Measurements from ENCODE around the gene SHPK.
A peak's percentile ranks its signal among the peaks of the same experiment; 100 is the strongest.

SHPK gene

GRCh38 chr17:3626831-3627768, 8.9 kb downstream of the SHPK start:
- no peak for DNase-seq

- DNase-seq = no peak
These were observed 13.0 kb downstream of the SHPK start for GRCh38 chr17:3622977-3623594.

- DNase-seq = no peak
These were observed 14.8 kb downstream of the SHPK start for GRCh38 chr17:3621146-3621720.

GRCh38 chr17:3615160-3615870, 20.7 kb downstream of the SHPK start:
- DNase-seq = no peak

GRCh38 chr17:3613124-3613523, 22.9 kb downstream of the SHPK start:
- DNase-seq = no peak

- no peak for DNase-seq
These were observed 25.5 kb downstream of the SHPK start for GRCh38 chr17:3610523-3610922.

- no peak for DNase-seq
These were observed 26.4 kb downstream of the SHPK start for GRCh38 chr17:3609689-3610088.

- no peak for DNase-seq
These were observed 32.2 kb downstream of the SHPK start for GRCh38 chr17:3603870-3604259.

- DNase-seq = no peak
These were observed 32.8 kb downstream of the SHPK start for GRCh38 chr17:3603119-3603869.

GRCh38 chr17:3602499-3602898, 33.6 kb downstream of the SHPK start:
- DNase-seq = no peak

GRCh38 chr17:3600529-3601205, 35.4 kb downstream of the SHPK start:
- DNase-seq = no peak

GRCh38 chr17:3598078-3598477, 38.0 kb downstream of the SHPK start:
- no peak for DNase-seq

- no peak for DNase-seq
These were observed 39.1 kb downstream of the SHPK start for GRCh38 chr17:3596804-3597464.

GRCh38 chr17:3594976-3595375, 41.1 kb downstream of the SHPK start:
- no peak for DNase-seq

GRCh38 chr17:3594051-3594800, 41.8 kb downstream of the SHPK start:
- DNase-seq = peak; percentile 18 to 34

- DNase-seq = no peak
These were observed 42.7 kb downstream of the SHPK start for GRCh38 chr17:3593384-3593783.

- no peak for DNase-seq
These were observed 43.7 kb downstream of the SHPK start for GRCh38 chr17:3592216-3592860.

GRCh38 chr17:3590768-3591167, 45.3 kb downstream of the SHPK start:
- no peak for DNase-seq

- no peak for DNase-seq
These were observed 45.8 kb downstream of the SHPK start for GRCh38 chr17:3590231-3590630.

GRCh38 chr17:3589784-3590183, 46.3 kb downstream of the SHPK start:
- no peak for DNase-seq
